ENCODE results near the gene STAM2.

GRCh38 chr2:152154462-152154861 is 21.1 kb downstream of the STAM2 start:
- TF ChIP-seq EZH2phosphoT487 (IDR thresholded peaks at IDR 0.05; ENCODE audit: borderline replicate concordance): no peak
- no peak for TF ChIP-seq CTCF (conservative IDR thresholded peaks at IDR 0.05; ENCODE audit: low read length)

Data from Loucy (cell line).